ENCODE data around the gene USB1. TPM values are rescaled to one million over a fixed set of nuclear protein-coding genes. Genes with fewer than 3 reads are reported as not detected.

The USB1 gene
- total RNA-seq, 2 experiments from 2014 or later: 32.9 to 37.5 TPM

- DNase-seq (no peak), ATAC-seq (no peak)
- H3K27me3 Mint-ChIP-seq: no peaks in the 10 kb centered on the region
- H3K36me3 Mint-ChIP-seq (ENCODE audit: low read depth): no peaks in the 10 kb centered on the region
- no peak overlapping the region for H3K27ac Mint-ChIP-seq
- H3K4me1 Mint-ChIP-seq (ENCODE audit: low read depth): no peaks in the 10 kb centered on the region
- TF ChIP-seq CTCF (IDR thresholded peaks at IDR 0.05): no peak
- CTCF ChIA-PET: no interaction called here
- POLR2A ChIA-PET: no interaction called here
- intact Hi-C loops (cut with micrococcal nuclease): no loop called here
- no peak overlapping the region for H3K4me3 Mint-ChIP-seq
- H3K9me3 Mint-ChIP-seq: no peaks in the 10 kb centered on the region
Observed at GRCh38 chr16:58042001-58042885, 41.0 kb downstream of the USB1 start.

- POLR2A ChIA-PET: no interaction called here
- no peaks in the 10 kb centered on the region for H3K9me3 Mint-ChIP-seq
- intact Hi-C loops (cut with micrococcal nuclease): no loop called here
- no peaks in the 10 kb centered on the region for H3K36me3 Mint-ChIP-seq (ENCODE audit: low read depth)
- H3K4me3 Mint-ChIP-seq: no peak overlapping the region
- DNase-seq (no peak), ATAC-seq (no peak)
- no peaks in the 10 kb centered on the region for H3K27me3 Mint-ChIP-seq
- no peak for TF ChIP-seq CTCF (IDR thresholded peaks at IDR 0.05)
- CTCF ChIA-PET: no interaction called here
- H3K27ac Mint-ChIP-seq: no peak overlapping the region
- no peaks in the 10 kb centered on the region for H3K4me1 Mint-ChIP-seq (ENCODE audit: low read depth)
Observed at GRCh38 chr16:58042886-58043515, 41.8 kb downstream of the USB1 start.

- no peak overlapping the region for H3K27ac Mint-ChIP-seq
- H3K4me3 Mint-ChIP-seq: no peak overlapping the region
- TF ChIP-seq CTCF (IDR thresholded peaks at IDR 0.05): no peak
- POLR2A ChIA-PET: no interaction called here
- H3K36me3 Mint-ChIP-seq (ENCODE audit: low read depth): no peaks in the 10 kb centered on the region
- no peaks in the 10 kb centered on the region for H3K4me1 Mint-ChIP-seq (ENCODE audit: low read depth)
- H3K9me3 Mint-ChIP-seq: no peaks in the 10 kb centered on the region
- no peaks in the 10 kb centered on the region for H3K27me3 Mint-ChIP-seq
- intact Hi-C loops (cut with micrococcal nuclease): no loop called here
- DNase-seq (no peak), ATAC-seq (no peak)
- CTCF ChIA-PET: no interaction called here
Observed at GRCh38 chr16:58043571-58044155, 42.5 kb downstream of the USB1 start.

GRCh38 chr16:58044266-58045019 lies 43.2 kb downstream of the USB1 start:
- Mint-ChIP-seq H3K4me3 (no peak overlapping the region), H3K27ac (no peak overlapping the region), H3K4me1 (ENCODE audit: low read depth) (no peaks in the 10 kb centered on the region), H3K36me3 (ENCODE audit: low read depth) (no peaks in the 10 kb centered on the region), H3K9me3 (no peaks in the 10 kb centered on the region), H3K27me3 (no peaks in the 10 kb centered on the region)
- intact Hi-C loops (cut with micrococcal nuclease): no loop called here
- TF ChIP-seq CTCF (IDR thresholded peaks at IDR 0.05): no peak
- CTCF ChIA-PET: no interaction called here
- ATAC-seq (no peak), DNase-seq (no peak)
- POLR2A ChIA-PET: no interaction called here

All from activated CD8-positive, alpha-beta T cell treated with anti-CD3 and anti-CD28 coated beads for 36 hours (primary cell).